H1 (cell line): ENCODE measurements around the gene HMX1. TPM values are rescaled to one million over a fixed set of nuclear protein-coding genes. Genes with fewer than 3 reads are reported as not detected.

Experiments
- CTCF ChIA-PET: fragments of 300-600 bp; sonication (Branson Sonifier 250); formaldehyde crosslinking; loops from one replicate; lab custom pipeline; 2021; ENCODE audit not compliant: partially characterized antibody; lab: Charles Lee
- POLR2A ChIA-PET: fragments of 300-600 bp; sonication (Branson Sonifier 250); formaldehyde crosslinking; loops from one replicate; lab custom pipeline; 2021; ENCODE audit warnings: inconsistent platforms; ENCODE audit not compliant: partially characterized antibody; lab: Charles Lee
- DNase-seq, 2 experiments: peaks; one replicate each; pipeline versions ENCODE4 v3.0.0 to v3.0.0-alpha.2; 2010 to 2022; ENCODE audit warnings: low spot score in 2 of 2, low read depth in 1 of 2, mixed read lengths in 1 of 2
- FAIRE-seq: peaks from 2 replicates; lab custom pipeline; 2011; peaks lifted over from hg19 to GRCh38; lab: Jason Lieb, UNC
- H2AFZ ChIP-seq: 2 replicates; pipeline ENCODE4 v1.8.1; 2012; ENCODE audit warnings: low read length, inconsistent platforms
- H2AK5ac ChIP-seq: 2 replicates; pipeline ENCODE4 v1.6.1; 2013; ENCODE audit warnings: low read depth, low read length
- H2BK120ac ChIP-seq: replicated peaks from 2 replicates; pipeline ENCODE3; 2013; ENCODE audit warnings: low read depth, low read length, inconsistent platforms
- H2BK12ac ChIP-seq: 2 replicates; pipeline ENCODE4 v1.6.1; 2013; ENCODE audit warnings: low read depth, low read length
- H2BK15ac ChIP-seq: 2 replicates; pipeline ENCODE4 v1.6.1; 2013; ENCODE audit warnings: low read length
- H2BK20ac ChIP-seq: 2 replicates; pipeline ENCODE4 v1.6.1; 2013; ENCODE audit warnings: low read length
- H2BK5ac ChIP-seq: 2 replicates; pipeline ENCODE4 v1.6.1; 2013; ENCODE audit warnings: low read depth, low read length
- H3K14ac ChIP-seq: 2 replicates; pipeline ENCODE4 v1.6.1; 2013; ENCODE audit warnings: inconsistent platforms; ENCODE audit not compliant: insufficient read length
- H3K18ac ChIP-seq: 2 replicates; pipeline ENCODE4 v1.6.1; 2013; ENCODE audit warnings: low read length; ENCODE audit errors: extremely low read depth
- H3K23ac ChIP-seq: 2 replicates; pipeline ENCODE4 v1.6.1; 2013; ENCODE audit warnings: inconsistent platforms; ENCODE audit not compliant: insufficient read length
- H3K23me2 ChIP-seq: 2 replicates; pipeline ENCODE4 v1.6.1; 2013; ENCODE audit warnings: low read depth, low read length
- H3K27ac ChIP-seq: 2 replicates; pipeline ENCODE4 v1.6.1; 2011; ENCODE audit warnings: low read depth, low read length, inconsistent platforms
- H3K27me3 ChIP-seq, 4 experiments: replicated peaks in 1 of 4; 1 replicate in 1 of 4; 2 replicates in 3 of 4; pipeline versions ENCODE4 v1.6.1 to v1.8.1; 2011 to 2013; ENCODE audit warnings: low read length in 3 of 4, mild to moderate bottlenecking in 3 of 4, inconsistent platforms in 2 of 4, mixed read lengths in 2 of 4, moderate library complexity in 1 of 4; ENCODE audit not compliant: control insufficient read depth in 3 of 4, insufficient read depth in 3 of 4; ENCODE audit errors: extremely low read depth in 1 of 4
- H3K36me3 ChIP-seq, 4 experiments: 2 replicates each; pipeline versions ENCODE4 v1.6.1 to v1.8.1; 2011 to 2013; ENCODE audit warnings: mild to moderate bottlenecking in 4 of 4, low read length in 3 of 4, moderate library complexity in 2 of 4, control low read depth in 1 of 4, inconsistent platforms in 1 of 4; ENCODE audit not compliant: insufficient read depth in 4 of 4, control insufficient read depth in 2 of 4
- H3K4ac ChIP-seq: replicated peaks from 2 replicates; pipeline ENCODE3; 2013; ENCODE audit warnings: low read length, low read depth, mixed read lengths, inconsistent platforms; ENCODE audit not compliant: insufficient read length
- H3K4me1 ChIP-seq, 4 experiments: replicated peaks in 1 of 4; 1 replicate in 1 of 4; 2 replicates in 3 of 4; pipeline versions ENCODE4 v1.6.1 to v1.8.1; 2011 to 2013; ENCODE audit warnings: low read length in 3 of 4, inconsistent platforms in 2 of 4, mixed read lengths in 1 of 4; ENCODE audit not compliant: insufficient read depth in 4 of 4, control insufficient read depth in 3 of 4
- H3K4me2 ChIP-seq, 2 experiments: 2 replicates each; pipeline versions ENCODE4 v1.6.1 to v1.8.1; 2011 to 2013; ENCODE audit warnings: low read depth in 2 of 2, low read length in 2 of 2, control low read depth in 1 of 2, inconsistent platforms in 1 of 2, mild to moderate bottlenecking in 1 of 2; ENCODE audit not compliant: insufficient read depth in 1 of 2
- H3K4me3 ChIP-seq, 4 experiments: fragments of 200-600, 300-600 bp in 1 of 4; sonication (generic), shearing (Covaris generic), sonication (Bioruptor Twin) in 1 of 4; 2 replicates each; pipeline versions ENCODE4 v1.5.1 to v1.8.1; 2011 to 2016; ENCODE audit warnings: low read length in 4 of 4, low read depth in 3 of 4, control low read depth in 2 of 4, inconsistent platforms in 2 of 4, mild to moderate bottlenecking in 2 of 4, mixed read lengths in 1 of 4, moderate library complexity in 1 of 4; ENCODE audit not compliant: insufficient read depth in 2 of 4; ENCODE audit errors: extremely low read depth in 1 of 4
- H3K56ac ChIP-seq: replicated peaks from 2 replicates; pipeline ENCODE3; 2013; ENCODE audit warnings: low read depth, mild to moderate bottlenecking, mixed read lengths, low read length, inconsistent platforms; ENCODE audit not compliant: insufficient read length
- H3K79me1 ChIP-seq: 2 replicates; pipeline ENCODE4 v1.6.1; 2013; ENCODE audit warnings: low read depth, low read length, control low read depth
- H3K79me2 ChIP-seq, 2 experiments: 2 replicates each; pipeline versions ENCODE4 v1.6.1 to v1.8.1; 2012 to 2013; ENCODE audit warnings: low read length in 2 of 2, mild to moderate bottlenecking in 2 of 2, inconsistent platforms in 1 of 2; ENCODE audit not compliant: insufficient read depth in 2 of 2, control insufficient read depth in 1 of 2
- H3K9ac ChIP-seq, 4 experiments: replicated peaks in 1 of 4; 1 replicate in 1 of 4; 2 replicates in 3 of 4; pipeline versions ENCODE4 v1.6.1 to v1.8.1; 2011 to 2013; ENCODE audit warnings: low read depth in 3 of 4, low read length in 3 of 4, control low read depth in 2 of 4, mild to moderate bottlenecking in 2 of 4, moderate library complexity in 2 of 4, inconsistent platforms in 1 of 4; ENCODE audit errors: extremely low read depth in 1 of 4
- H3K9me3 ChIP-seq, 2 experiments: 2 replicates each; pipeline versions ENCODE4 v1.6.1 to v1.8.1; 2012 to 2013; ENCODE audit warnings: mild to moderate bottlenecking in 2 of 2, moderate library complexity in 2 of 2, control low read depth in 1 of 2, inconsistent platforms in 1 of 2, low read depth in 1 of 2, low read length in 1 of 2, mixed read lengths in 1 of 2; ENCODE audit not compliant: insufficient read depth in 2 of 2
- H4K20me1 ChIP-seq, 2 experiments: replicated peaks in 1 of 2; 2 replicates each; pipeline versions ENCODE3 to v1.8.1; 2011 to 2013; ENCODE audit warnings: inconsistent platforms in 2 of 2, low read length in 2 of 2, mild to moderate bottlenecking in 1 of 2; ENCODE audit not compliant: insufficient read depth in 2 of 2, control insufficient read depth in 1 of 2
- H4K5ac ChIP-seq: 2 replicates; pipeline ENCODE4 v1.6.1; 2013; ENCODE audit warnings: low read length, low read depth, mixed read lengths, inconsistent platforms; ENCODE audit not compliant: insufficient read length
- H4K8ac ChIP-seq: 2 replicates; pipeline ENCODE4 v1.8.0; 2013; ENCODE audit warnings: mild to moderate bottlenecking, moderate library complexity, low read length, inconsistent platforms; ENCODE audit not compliant: insufficient read depth; ENCODE audit errors: extremely low read depth
- H4K91ac ChIP-seq: replicated peaks from 2 replicates; pipeline ENCODE3; 2013; ENCODE audit warnings: low read length, mixed read lengths, inconsistent platforms; ENCODE audit not compliant: insufficient read length
- EP300 ChIP-seq, 2 experiments: IDR thresholded peaks; 1 replicate in 1 of 2; 2 replicates in 1 of 2; pipeline ENCODE4 v1.6.1; 2011 to 2012; ENCODE audit warnings: low read depth in 2 of 2, low read length in 2 of 2, mild to moderate bottlenecking in 2 of 2, borderline replicate concordance in 1 of 2, inconsistent platforms in 1 of 2, moderate library complexity in 1 of 2
- KDM1A ChIP-seq: fragments of 200-600, 300-600 bp; sonication (generic); IDR thresholded peaks from 2 replicates; pipeline ENCODE4 v1.7.1; 2016; ENCODE audit warnings: mild to moderate bottlenecking, low read length, borderline replicate concordance
- RFX5 ChIP-seq: IDR thresholded peaks from 2 replicates; pipeline ENCODE4 v1.6.1; 2011; ENCODE audit warnings: low read depth, low read length, improper control_type of control experiment, borderline replicate concordance
- YY1 ChIP-seq: IDR thresholded peaks from 2 replicates; pipeline ENCODE4 v1.6.1; 2011; ENCODE audit warnings: low read depth, mild to moderate bottlenecking, low read length
- WGBS, 2 experiments: shearing (Covaris generic) in 1 of 2; methylation state at CpG; one replicate each; pipeline versions ENCODE4 v1.1.6 to v1.1.7; 2013 to 2015; ENCODE audit warnings: low lambda C conversion rate in 2 of 2, mixed read lengths in 2 of 2, inconsistent platforms in 1 of 2, low coverage in 1 of 2, missing lambda C conversion rate in 1 of 2; ENCODE audit not compliant: insufficient replicate concordance in 2 of 2, insufficient coverage in 1 of 2, insufficient read length in 1 of 2; ENCODE audit errors: extremely low coverage in 1 of 2, missing lambda C conversion rate in 1 of 2; 5-methylcytosine and 5-hydroxymethylcytosine counted together
- polyA plus RNA-seq, 7 experiments: library from polyadenylated mRNA; depleted of rRNA in 3 of 7; stranded (reverse) in 5 of 7; unstranded in 2 of 7; fragments of >200 nt in 5 of 7; fragments of 200-250 nt in 2 of 7; gene quantifications; 1 replicate in 5 of 7; 2 replicates in 1 of 7; 4 replicates in 1 of 7; pipeline versions ENCODE4 v1.2.1 to v1.2.3, GENCODE V29; 2011 to 2013; ENCODE audit warnings: missing spikeins in 2 of 7, mixed read lengths in 2 of 7
- total RNA-seq: library from RNA; stranded (reverse); fragmentation: NEBNext Ultra II Directional; extraction: Animal tissue kit (Norgen Biotek cat#: 25700); gene quantifications from 2 replicates; pipeline ENCODE4 v1.2.1, GENCODE V29; 2021

HMX1 gene
- total and polyA plus RNA-seq, 2 of the 8 experiments (the other 6 are each of a cell fraction or from before 2014, with no cell fraction given): 0.26 TPM; not detected in 1

- H2BK15ac ChIP-seq: 0 out of 2 replicates have a peak overlapping the region, but pooled peaks have one; percentile 88
- no peak overlapping the region for H4K91ac ChIP-seq
- no peaks in the 10 kb centered on the region; a peak in 1 of 8 replicates for H3K36me3 ChIP-seq
- H3K4me2 ChIP-seq: peak overlapping the region; percentile 50 to 72; a peak in 3 of 4 replicates
- no peak overlapping the region for H3K9ac ChIP-seq
- FAIRE-seq (peak; percentile 19), DNase-seq (peak in 1 of 2 experiments; percentile 75)
- no peak overlapping the region for H2BK120ac ChIP-seq
- H3K79me1 ChIP-seq: no peaks in the 10 kb centered on the region
- H4K5ac ChIP-seq: no peak overlapping the region
- peak overlapping the region; percentile 93; the same call in 1 of the 2 replicates for H2BK20ac ChIP-seq
- H3K9me3 ChIP-seq: no peaks in the 10 kb centered on the region; a peak in 1 of 4 replicates
- H4K20me1 ChIP-seq: peaks cover 10 to 19% of the 10 kb centered on the region in 2 experiments
- H2BK12ac ChIP-seq: peak overlapping the region; percentile 60; the same call in 1 of the 2 replicates
- 8% methylated on average over 9 of the region's 9 CpGs; no CpG with 5 or more reads in 1 of the 2 experiments for WGBS, 2 experiments
- no peaks in the 10 kb centered on the region for H3K79me2 ChIP-seq
- ChIA-PET POLR2A (interaction anchor here (0.9 to 2.6 kb wide), 4 partner anchors 12 to 35 kb away, joined by 3 to 8 read pairs (median 4); no protein-coding TSS in a partner anchor), CTCF (interaction anchor here (0.7 to 2.9 kb wide), 19 partner anchors 8 to 723 kb away, joined by 3 to 25 read pairs (median 5); no protein-coding TSS in a partner anchor)
- H3K4me1 ChIP-seq: peaks cover 0 to 38% (median 28%) of the 10 kb centered on the region in 4 experiments; a peak in 6 of 7 replicates
- H3K14ac ChIP-seq: no peak overlapping the region
- H3K56ac ChIP-seq: no peak overlapping the region
- peak overlapping the region in 1 of 4 experiments; percentile 34; a peak in 3 of 8 replicates for H3K4me3 ChIP-seq
- no peak overlapping the region for H3K23ac ChIP-seq
- H3K4ac ChIP-seq: no peak overlapping the region
- H2AK5ac ChIP-seq: no peak overlapping the region
- H2AFZ ChIP-seq: no peak overlapping the region
- peak overlapping the region; percentile 48; the same call in 1 of the 2 replicates for H3K18ac ChIP-seq
- no peaks in the 10 kb centered on the region; the same call in 1 of the 2 replicates for H3K23me2 ChIP-seq
- peaks cover 66 to 78% (median 73%) of the 10 kb centered on the region in 4 experiments for H3K27me3 ChIP-seq
- 0 out of 2 replicates have a peak overlapping the region, but pooled peaks have one; percentile 52 for H2BK5ac ChIP-seq
- no peak overlapping the region for H3K27ac ChIP-seq
- H4K8ac ChIP-seq: no peak overlapping the region
- TF ChIP-seq KDM1A: no peak; the same call in 1 of the 2 replicates
- 0 out of 2 replicates have a peak, but pooled peaks have one; percentile 16 for TF ChIP-seq YY1
- no peak for TF ChIP-seq RFX5
- no peak for TF ChIP-seq EP300 (IDR thresholded peaks at IDR 0.05; ENCODE audit: borderline replicate concordance in 1 of 2, low read depth in 2 of 2, low read length in 2 of 2)
Observed at GRCh38 chr4:8855818-8856245, 15.8 kb downstream of the HMX1 start.
